Gastrocnemius medialis (tissue), 4 donors: Measurements from ENCODE around the gene RPP25.

Source experiments
- CTCF ChIP-seq, 5 experiments: fragments of 450-650 bp in 3 of 5; fragments of 200-600 bp in 2 of 5; sonication (generic) in 2 of 5; IDR thresholded peaks in 4 of 5; conservative IDR thresholded peaks in 1 of 5; 1 replicate in 4 of 5; 2 replicates in 1 of 5; pipeline ENCODE4 v1.5.1; 2016 to 2019; ENCODE audit warnings: antibody characterized with exemption in 5 of 5, mild to moderate bottlenecking in 3 of 5, moderate library complexity in 3 of 5
- POLR2A ChIP-seq, 2 donors: fragments of 450-650 bp; IDR thresholded peaks; one replicate each; pipeline ENCODE4 v1.6.1; 2017; ENCODE audit warnings: antibody characterized with exemption in 2 of 2, mild to moderate bottlenecking in 2 of 2, moderate library complexity in 2 of 2

DNA sequence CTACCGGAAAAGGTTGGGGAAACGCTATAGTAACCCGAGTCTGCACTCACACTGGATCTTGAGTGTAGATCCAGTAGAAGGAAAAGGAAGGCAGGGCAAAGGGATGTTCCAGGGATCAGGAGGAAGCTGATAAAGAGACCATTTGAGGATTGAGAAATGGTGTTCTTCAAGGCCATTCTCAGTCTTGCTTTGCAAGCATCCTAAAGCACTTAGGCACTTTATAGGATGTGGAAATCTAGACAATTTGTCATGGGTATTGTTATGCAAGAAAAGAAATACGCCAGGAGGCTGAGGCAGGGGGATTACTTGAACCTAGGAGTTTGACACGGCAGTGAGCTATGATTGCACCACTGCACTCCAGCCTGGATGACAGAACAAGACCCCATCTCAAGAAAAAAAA is 25.6 kb upstream of the RPP25 start:
- TF ChIP-seq CTCF (IDR thresholded peaks at IDR 0.05 in 4 of 5, conservative IDR thresholded peaks at IDR 0.05 in 1 of 5): no peak
- no peak for TF ChIP-seq POLR2A (IDR thresholded peaks at IDR 0.05)
